T-helper 2 cell treated with Interferon-gamma antibody and Interleukin-4, amounts not matched to agents 5 μg/mL and 100 μg/mL, for 36 hours (primary cell): ENCODE results near the gene SMPDL3A.
A peak's percentile ranks its signal among the peaks of the same experiment; 100 is the strongest.

ENCODE experiments used
- DNase-seq: peaks from one replicate; pipeline ENCODE4 v3.0.0; 2021; ENCODE audit warnings: low spot score
- H3K27ac Mint-ChIP-seq: one replicate; pipeline ENCODE4 v1.8.0; 2021; ENCODE audit warnings: mild to moderate bottlenecking, mixed read lengths
- H3K27me3 Mint-ChIP-seq: one replicate; pipeline ENCODE4 v1.8.0; 2021; ENCODE audit warnings: low read depth, mixed read lengths
- H3K36me3 Mint-ChIP-seq: one replicate; pipeline ENCODE4 v1.8.0; 2021; ENCODE audit warnings: low read depth, mixed read lengths
- H3K4me1 Mint-ChIP-seq: one replicate; pipeline ENCODE4 v1.8.0; 2021; ENCODE audit warnings: low read depth, mixed read lengths
- H3K4me3 Mint-ChIP-seq: one replicate; pipeline ENCODE4 v1.8.0; 2022; ENCODE audit warnings: mild to moderate bottlenecking, moderate library complexity, mixed read lengths
- H3K9me3 Mint-ChIP-seq: one replicate; pipeline ENCODE4 v1.8.0; 2021; ENCODE audit warnings: mixed read lengths

SMPDL3A gene

DNA sequence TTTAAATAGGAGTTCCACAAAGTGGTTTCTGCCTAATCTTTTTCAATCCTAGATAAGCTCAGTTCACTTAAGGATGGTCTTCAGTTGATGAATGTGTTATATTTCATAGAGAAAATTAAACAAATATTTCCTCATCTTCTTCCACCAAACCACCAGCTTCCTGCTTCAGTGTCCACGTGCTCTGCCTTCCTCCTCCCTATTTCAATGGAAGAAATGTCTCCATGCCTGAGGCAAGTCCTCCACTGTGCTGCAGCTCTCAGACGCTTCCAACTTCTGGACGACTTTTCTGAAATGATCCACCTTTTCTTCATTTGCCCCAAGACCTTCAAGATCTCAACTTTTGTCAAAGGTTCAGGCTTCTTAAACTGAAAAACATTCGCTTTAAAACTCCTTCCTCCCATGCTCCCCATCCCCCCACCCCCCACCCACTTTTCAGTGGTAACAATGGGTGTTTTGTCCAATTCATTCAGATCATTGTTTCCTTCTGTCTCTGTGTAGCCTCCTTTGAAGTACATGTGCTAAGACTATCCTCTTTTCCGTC lies 34.8 kb upstream of the SMPDL3A start:
- peaks cover 17% of the 10 kb centered on the region for H3K4me1 Mint-ChIP-seq
- H3K4me3 Mint-ChIP-seq = no peak overlapping the region
- no peaks in the 10 kb centered on the region for H3K9me3 Mint-ChIP-seq
- H3K36me3 Mint-ChIP-seq = no peaks in the 10 kb centered on the region
- H3K27me3 Mint-ChIP-seq = no peaks in the 10 kb centered on the region
- no peak for DNase-seq
- H3K27ac Mint-ChIP-seq = no peak overlapping the region

DNA sequence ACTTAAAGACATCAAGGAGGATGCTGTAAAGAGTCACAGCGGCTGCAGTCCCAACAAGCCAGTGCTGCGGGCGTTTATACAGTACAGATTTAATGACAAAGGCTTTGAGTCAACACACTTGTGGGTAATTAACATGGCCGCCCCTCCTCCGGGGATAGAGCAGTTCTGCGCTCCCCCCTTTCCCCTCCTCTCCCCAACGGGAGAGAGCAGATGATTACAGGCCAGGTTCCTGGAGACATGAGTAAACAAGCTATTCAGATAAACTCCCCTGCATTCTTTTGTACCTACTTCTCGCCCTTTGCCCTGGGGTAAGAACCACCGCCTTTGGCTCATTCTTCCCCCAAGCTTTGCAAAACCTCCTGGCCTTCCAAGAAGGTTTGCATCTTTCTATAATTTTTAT lies 33.2 kb upstream of the SMPDL3A start:
- Mint-ChIP-seq H3K36me3 (no peaks in the 10 kb centered on the region), H3K4me3 (no peak overlapping the region), H3K9me3 (no peaks in the 10 kb centered on the region), H3K27me3 (peaks cover 4% of the 10 kb centered on the region), H3K27ac (no peak overlapping the region), H3K4me1 (peaks cover 17% of the 10 kb centered on the region)
- no peak for DNase-seq

DNA sequence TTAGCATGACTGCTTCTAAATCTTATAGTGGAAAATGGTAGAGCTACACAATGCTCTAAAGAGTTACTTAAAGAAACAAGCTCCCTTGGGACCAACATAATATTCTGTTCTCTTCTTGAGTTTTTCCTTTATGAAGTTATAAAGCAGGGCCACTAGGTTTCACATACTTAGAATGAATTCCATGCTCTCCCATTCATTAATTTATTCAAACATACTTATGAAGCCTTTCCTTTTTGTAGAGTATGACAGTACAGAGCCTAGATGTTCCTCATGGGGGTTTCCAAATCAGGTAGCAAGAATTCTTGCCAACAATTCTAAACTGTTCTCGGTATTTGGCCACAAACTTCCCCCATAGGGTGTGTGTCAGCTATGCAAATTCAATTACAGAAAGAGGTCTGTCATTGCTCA lies 30.1 kb upstream of the SMPDL3A start:
- DNase-seq = no peak
- no peak overlapping the region for H3K4me3 Mint-ChIP-seq
- no peaks in the 10 kb centered on the region for H3K9me3 Mint-ChIP-seq
- no peaks in the 10 kb centered on the region for H3K36me3 Mint-ChIP-seq
- peaks cover 2% of the 10 kb centered on the region for H3K4me1 Mint-ChIP-seq
- no peak overlapping the region for H3K27ac Mint-ChIP-seq
- H3K27me3 Mint-ChIP-seq = peaks cover 13% of the 10 kb centered on the region

GRCh38 chr6:122760330-122760729 lies 28.7 kb upstream of the SMPDL3A start:
- no peak for DNase-seq
- Mint-ChIP-seq H3K4me1 (peaks cover 2% of the 10 kb centered on the region), H3K27me3 (peaks cover 13% of the 10 kb centered on the region), H3K4me3 (no peak overlapping the region), H3K27ac (peak overlapping the region; percentile 39), H3K36me3 (no peaks in the 10 kb centered on the region), H3K9me3 (no peaks in the 10 kb centered on the region)

DNA sequence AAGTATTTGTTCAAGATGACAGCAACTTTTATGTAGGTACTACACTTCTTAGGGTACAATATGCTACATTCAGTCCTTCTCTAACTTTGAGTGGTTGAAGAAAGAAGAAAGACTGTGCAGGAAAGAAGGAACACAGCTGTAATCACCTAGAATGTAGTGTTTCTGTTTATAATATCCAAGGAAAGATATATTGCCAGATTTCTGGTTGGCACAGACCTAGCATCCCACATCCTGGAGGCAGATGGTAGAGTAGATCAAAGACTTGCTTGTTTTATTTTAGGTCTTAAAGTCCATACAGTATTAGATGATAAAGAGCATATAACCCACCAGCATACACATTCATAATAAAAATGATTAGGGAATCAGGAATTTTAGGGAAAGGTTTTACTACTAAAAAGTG lies 22.8 kb upstream of the SMPDL3A start:
- H3K27ac Mint-ChIP-seq = no peak overlapping the region

GRCh38 chr6:122770835-122771601 lies 18.0 kb upstream of the SMPDL3A start:
- DNase-seq = no peak
- no peaks in the 10 kb centered on the region for H3K36me3 Mint-ChIP-seq
- H3K27ac Mint-ChIP-seq = no peak overlapping the region
- peaks cover 2% of the 10 kb centered on the region for H3K4me1 Mint-ChIP-seq
- no peaks in the 10 kb centered on the region for H3K9me3 Mint-ChIP-seq
- peaks cover 21% of the 10 kb centered on the region for H3K27me3 Mint-ChIP-seq
- H3K4me3 Mint-ChIP-seq = no peak overlapping the region

More for the DNA sequence above, 22.8 kb upstream of the SMPDL3A start:
- Mint-ChIP-seq H3K27me3 (peaks cover 24% of the 10 kb centered on the region), H3K36me3 (no peaks in the 10 kb centered on the region), H3K9me3 (no peaks in the 10 kb centered on the region), H3K4me1 (peaks cover 2% of the 10 kb centered on the region), H3K4me3 (no peak overlapping the region)
- no peak for DNase-seq

GRCh38 chr6:122772724-122773415 lies 16.2 kb upstream of the SMPDL3A start:
- peaks cover 19% of the 10 kb centered on the region for H3K27me3 Mint-ChIP-seq
- H3K4me1 Mint-ChIP-seq = peaks cover 1% of the 10 kb centered on the region
- H3K36me3 Mint-ChIP-seq = no peaks in the 10 kb centered on the region
- H3K9me3 Mint-ChIP-seq = no peaks in the 10 kb centered on the region
- no peak overlapping the region for H3K27ac Mint-ChIP-seq
- no peak for DNase-seq
- no peak overlapping the region for H3K4me3 Mint-ChIP-seq

- Mint-ChIP-seq H3K9me3 (no peaks in the 10 kb centered on the region), H3K36me3 (no peaks in the 10 kb centered on the region), H3K4me1 (no peaks in the 10 kb centered on the region), H3K4me3 (no peak overlapping the region), H3K27me3 (peaks cover 27% of the 10 kb centered on the region), H3K27ac (no peak overlapping the region)
- DNase-seq = no peak
Measured at GRCh38 chr6:122775975-122776374, 13.1 kb upstream of the SMPDL3A start.

DNA sequence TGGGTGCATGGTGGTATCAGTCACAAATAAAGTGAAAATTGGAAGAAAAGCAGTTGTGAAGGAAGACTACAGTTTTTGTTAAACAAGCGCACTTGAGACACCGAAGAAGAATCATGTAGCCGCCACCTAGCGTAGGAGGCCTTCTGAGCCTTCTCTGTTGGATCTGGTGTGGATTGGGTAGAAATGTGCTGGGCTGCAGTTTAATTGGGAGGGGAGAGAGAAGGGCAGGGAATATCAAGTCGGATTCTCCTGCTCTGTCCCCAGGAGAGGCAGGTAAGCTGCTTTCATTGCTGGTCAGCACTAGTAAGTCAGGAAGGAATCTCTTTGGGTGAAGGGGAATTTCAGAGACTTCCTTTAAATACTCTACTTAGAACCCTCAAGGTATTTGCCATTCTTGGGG lies 10.8 kb upstream of the SMPDL3A start:
- Mint-ChIP-seq H3K27me3 (peaks cover 33% of the 10 kb centered on the region), H3K4me1 (no peaks in the 10 kb centered on the region), H3K36me3 (no peaks in the 10 kb centered on the region), H3K9me3 (no peaks in the 10 kb centered on the region), H3K4me3 (no peak overlapping the region), H3K27ac (no peak overlapping the region)
- no peak for DNase-seq

DNA sequence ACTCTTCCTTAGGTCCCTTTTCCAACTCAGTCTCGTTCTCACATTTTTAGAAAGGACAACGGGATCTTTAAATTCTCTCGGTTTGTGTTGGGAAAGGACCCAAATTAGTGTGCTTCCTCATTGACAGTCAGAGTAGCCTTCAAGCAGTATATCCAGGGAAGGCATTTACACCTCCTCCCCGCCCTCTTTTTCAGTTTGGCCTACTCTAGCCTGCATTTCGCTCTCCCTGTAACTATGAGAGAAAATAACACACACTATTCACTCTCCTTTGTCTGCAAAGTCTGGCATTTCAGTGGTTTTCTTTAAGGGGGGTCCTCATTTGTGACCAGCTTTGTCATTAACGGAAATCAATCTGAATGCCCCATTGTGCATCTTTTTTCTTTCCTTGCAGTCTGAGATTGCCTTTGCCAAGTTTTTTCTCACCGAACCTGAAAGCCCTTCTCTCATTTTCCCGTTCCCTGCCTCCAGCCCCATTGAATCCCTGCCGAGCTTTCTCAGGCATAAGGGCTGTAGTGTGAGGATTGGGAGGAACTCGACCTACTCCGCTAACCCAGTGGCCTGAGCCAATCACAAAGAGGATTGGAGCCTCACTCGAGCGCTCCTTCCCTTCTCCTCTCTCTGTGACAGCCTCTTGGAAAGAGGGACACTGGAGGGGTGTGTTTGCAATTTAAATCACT lies 9.9 kb upstream of the SMPDL3A start:
- H3K27me3 Mint-ChIP-seq = peaks cover 40% of the 10 kb centered on the region
- no peaks in the 10 kb centered on the region for H3K4me1 Mint-ChIP-seq
- DNase-seq = no peak
- H3K36me3 Mint-ChIP-seq = no peaks in the 10 kb centered on the region
- H3K4me3 Mint-ChIP-seq = no peak overlapping the region
- H3K9me3 Mint-ChIP-seq = no peaks in the 10 kb centered on the region
- H3K27ac Mint-ChIP-seq = no peak overlapping the region

- peaks cover 41% of the 10 kb centered on the region for H3K27me3 Mint-ChIP-seq
- no peaks in the 10 kb centered on the region for H3K36me3 Mint-ChIP-seq
- H3K27ac Mint-ChIP-seq = no peak within 1 kb of the TSS
Measured at GRCh38 chr6:122779667-122780066, 9.4 kb upstream of the SMPDL3A start, which contains the start of gene FABP7. FABP7 (plus strand) TSS chr6:122779716; CDS start chr6:122779795, 79 bp downstream.

DNA sequence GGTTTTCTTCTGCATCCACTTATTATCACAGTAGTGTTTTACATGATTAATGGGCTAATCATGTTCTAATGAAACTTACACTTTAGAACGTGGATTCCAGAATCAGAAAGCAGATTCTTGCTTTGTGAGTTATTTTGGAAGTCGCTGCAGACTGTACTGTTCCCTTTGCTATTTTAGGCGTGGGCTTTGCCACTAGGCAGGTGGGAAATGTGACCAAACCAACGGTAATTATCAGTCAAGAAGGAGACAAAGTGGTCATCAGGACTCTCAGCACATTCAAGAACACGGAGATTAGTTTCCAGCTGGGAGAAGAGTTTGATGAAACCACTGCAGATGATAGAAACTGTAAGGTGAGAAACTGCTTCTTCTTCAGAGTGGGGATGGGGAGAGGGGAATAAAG lies 8.9 kb upstream of the SMPDL3A start:
- Mint-ChIP-seq H3K36me3 (no peaks in the 10 kb centered on the region), H3K4me3 (no peak overlapping the region), H3K9me3 (no peaks in the 10 kb centered on the region), H3K27ac (no peak overlapping the region), H3K27me3 (peaks cover 43% of the 10 kb centered on the region), H3K4me1 (no peaks in the 10 kb centered on the region)
- no peak for DNase-seq

More at GRCh38 chr6:122779667-122780066, 9.4 kb upstream of the SMPDL3A start, which contains the start of gene FABP7:
- Mint-ChIP-seq H3K4me3 (no peak within 1 kb of the TSS), H3K9me3 (no peaks in the 10 kb centered on the region), H3K4me1 (no peaks in the 10 kb centered on the region)
- DNase-seq = no peak

- H3K27ac Mint-ChIP-seq = no peak overlapping the region
Measured at GRCh38 chr6:122781716-122782115, 7.3 kb upstream of the SMPDL3A start.

DNA sequence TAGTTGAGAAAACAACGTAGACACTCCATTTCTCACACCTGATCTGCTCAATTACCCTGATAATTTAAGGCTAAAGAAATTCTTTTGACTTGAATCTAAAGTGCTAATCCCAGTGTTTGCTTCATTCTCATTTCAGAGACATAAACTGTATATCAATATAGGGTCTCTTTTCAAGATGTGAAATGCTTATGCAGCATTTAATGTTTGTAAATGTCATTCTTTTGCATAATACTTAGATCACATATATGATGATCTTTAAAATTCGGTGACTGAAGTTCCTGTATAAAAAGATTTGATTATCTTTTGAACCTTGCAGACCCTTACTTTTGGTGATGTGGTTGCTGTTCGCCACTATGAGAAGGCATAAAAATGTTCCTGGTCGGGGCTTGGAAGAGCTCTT lies 5.7 kb upstream of the SMPDL3A start:
- no peaks in the 10 kb centered on the region for H3K4me1 Mint-ChIP-seq
- H3K4me3 Mint-ChIP-seq = no peak overlapping the region
- no peak overlapping the region for H3K27ac Mint-ChIP-seq
- no peaks in the 10 kb centered on the region for H3K36me3 Mint-ChIP-seq
- H3K9me3 Mint-ChIP-seq = no peaks in the 10 kb centered on the region
- DNase-seq = no peak
- H3K27me3 Mint-ChIP-seq = peaks cover 61% of the 10 kb centered on the region

More at GRCh38 chr6:122781716-122782115, 7.3 kb upstream of the SMPDL3A start:
- DNase-seq = no peak
- Mint-ChIP-seq H3K4me3 (no peak overlapping the region), H3K4me1 (no peaks in the 10 kb centered on the region), H3K36me3 (no peaks in the 10 kb centered on the region), H3K27me3 (peaks cover 49% of the 10 kb centered on the region), H3K9me3 (no peaks in the 10 kb centered on the region)
